GM10248 (cell line): ENCODE results near the gene PDE4D.

Experiments
- CTCF ChIA-PET: fragments of 300-600 bp; sonication (Branson Sonifier 250); formaldehyde crosslinking; extraction: SDS; loops from one replicate; lab custom pipeline; 2021; ENCODE audit warnings: antibody characterized with exemption; lab: Yijun Ruan, JAX
- POLR2A ChIA-PET: fragments of 350-650 bp; sonication (Branson Sonifier 250); formaldehyde crosslinking; extraction: SDS; loops from one replicate; lab custom pipeline; 2020; ENCODE audit warnings: antibody characterized with exemption; lab: Yijun Ruan, JAX
- DNase-seq: peaks from one replicate; pipeline ENCODE4 v3.0.0; 2012; ENCODE audit errors: extremely low spot score
- CTCF ChIP-seq: IDR thresholded peaks from 2 replicates; pipeline ENCODE4 v1.5.1; 2012; ENCODE audit warnings: mild to moderate bottlenecking, low read depth; ENCODE audit errors: extremely low read depth, missing control alignments, control extremely low read depth

PDE4D gene

GRCh38 chr5:59079622-59080620, 813.6 kb downstream of the PDE4D start:
- ChIA-PET CTCF (interaction anchor here (1.2 kb wide), 1 partner anchor 18 kb away, joined by 4 read pairs; no protein-coding TSS in a partner anchor), POLR2A (no interaction called here)
- TF ChIP-seq CTCF, result no peak
- no peak for DNase-seq

GRCh38 chr5:59071755-59072549, 821.6 kb downstream of the PDE4D start:
- CTCF ChIA-PET, result no interaction called here
- no peak for DNase-seq
- POLR2A ChIA-PET, result no interaction called here
- no peak for TF ChIP-seq CTCF

GRCh38 chr5:59069438-59070079, 824.0 kb downstream of the PDE4D start:
- TF ChIP-seq CTCF, result no peak
- CTCF ChIA-PET, result no interaction called here
- DNase-seq, result no peak
- POLR2A ChIA-PET, result no interaction called here

- TF ChIP-seq CTCF, result no peak
- CTCF ChIA-PET, result interaction anchor here (1.2 kb wide), 1 partner anchor 11 kb away, joined by 4 read pairs; no protein-coding TSS in a partner anchor
- no peak for DNase-seq
- POLR2A ChIA-PET, result no interaction called here
Observed at GRCh38 chr5:59067956-59068656, 825.4 kb downstream of the PDE4D start.

GRCh38 chr5:59066367-59067163, 827.0 kb downstream of the PDE4D start:
- POLR2A ChIA-PET, result interaction anchor here (0.6 kb wide), 1 partner anchor 9 kb away, joined by 3 read pairs; no protein-coding TSS in a partner anchor
- no peak for TF ChIP-seq CTCF
- DNase-seq, result no peak
- CTCF ChIA-PET, result no interaction called here
